ENCODE data around the gene MDFI. TPM values are rescaled to one million over a fixed set of nuclear protein-coding genes. Genes with fewer than 3 reads are reported as not detected.

The MDFI gene
- total RNA-seq, 4 donors from 2014 or later = 14.4 to 80.0 (median 23.4) TPM

DNA sequence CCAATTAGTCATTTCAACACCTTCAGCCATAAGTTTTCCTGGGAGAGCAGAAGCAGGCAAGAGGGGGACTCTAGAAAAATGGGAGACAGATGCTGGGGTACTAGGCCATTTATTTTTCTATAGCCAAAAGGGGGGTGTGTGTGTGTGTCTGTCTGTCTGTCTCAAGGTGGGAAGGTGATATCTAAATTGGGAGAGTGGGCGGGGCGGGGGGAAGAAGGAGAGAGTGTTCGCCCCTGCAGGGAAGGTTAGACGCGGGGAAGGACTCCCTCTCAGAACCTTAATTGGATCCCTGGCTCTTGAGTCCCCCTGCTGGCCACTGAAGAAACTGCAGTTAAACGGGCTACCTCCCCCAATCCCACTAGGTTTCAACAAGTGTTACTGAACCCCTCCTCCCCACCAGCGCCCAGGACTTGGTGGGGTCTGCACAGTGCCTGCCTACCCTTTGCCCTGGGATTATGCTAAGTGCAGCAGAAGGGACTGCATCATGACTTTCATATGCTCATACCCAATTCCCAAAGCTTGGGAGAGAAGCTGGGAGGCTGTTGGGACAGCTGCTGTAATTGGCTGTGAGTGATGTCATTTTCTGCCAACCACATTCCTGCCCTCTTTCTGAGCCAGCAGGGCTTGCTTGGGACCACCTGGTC lies 46.3 kb upstream of the MDFI start:
- H3K36me3 ChIP-seq = no peaks in the 10 kb centered on the region
- peak; percentile 79 to 81 for DNase-seq
- TF ChIP-seq POLR2A (IDR thresholded peaks at IDR 0.05) = no peak
- TF ChIP-seq, protein P1, sequence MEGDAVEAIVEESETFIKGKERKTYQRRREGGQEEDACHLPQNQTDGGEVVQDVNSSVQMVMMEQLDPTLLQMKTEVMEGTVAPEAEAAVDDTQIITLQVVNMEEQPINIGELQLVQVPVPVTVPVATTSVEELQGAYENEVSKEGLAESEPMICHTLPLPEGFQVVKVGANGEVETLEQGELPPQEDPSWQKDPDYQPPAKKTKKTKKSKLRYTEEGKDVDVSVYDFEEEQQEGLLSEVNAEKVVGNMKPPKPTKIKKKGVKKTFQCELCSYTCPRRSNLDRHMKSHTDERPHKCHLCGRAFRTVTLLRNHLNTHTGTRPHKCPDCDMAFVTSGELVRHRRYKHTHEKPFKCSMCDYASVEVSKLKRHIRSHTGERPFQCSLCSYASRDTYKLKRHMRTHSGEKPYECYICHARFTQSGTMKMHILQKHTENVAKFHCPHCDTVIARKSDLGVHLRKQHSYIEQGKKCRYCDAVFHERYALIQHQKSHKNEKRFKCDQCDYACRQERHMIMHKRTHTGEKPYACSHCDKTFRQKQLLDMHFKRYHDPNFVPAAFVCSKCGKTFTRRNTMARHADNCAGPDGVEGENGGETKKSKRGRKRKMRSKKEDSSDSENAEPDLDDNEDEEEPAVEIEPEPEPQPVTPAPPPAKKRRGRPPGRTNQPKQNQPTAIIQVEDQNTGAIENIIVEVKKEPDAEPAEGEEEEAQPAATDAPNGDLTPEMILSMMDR (IDR thresholded peaks at IDR 0.05) = peak; percentile 87 to 93 (median 92)
- no peak overlapping the region for H3K27ac ChIP-seq
- intact Hi-C loops (cut with DNase I; ENCODE audit: low total_unique reads) = loop anchor here (5.0 kb wide), 1 partner anchor 125 kb away; no protein-coding TSS in a partner anchor
- no peaks in the 10 kb centered on the region for H3K27me3 ChIP-seq
- H3K4me1 ChIP-seq = no peaks in the 10 kb centered on the region
- no peaks in the 10 kb centered on the region for H3K9me3 ChIP-seq
- H3K4me3 ChIP-seq = no peak overlapping the region

DNA sequence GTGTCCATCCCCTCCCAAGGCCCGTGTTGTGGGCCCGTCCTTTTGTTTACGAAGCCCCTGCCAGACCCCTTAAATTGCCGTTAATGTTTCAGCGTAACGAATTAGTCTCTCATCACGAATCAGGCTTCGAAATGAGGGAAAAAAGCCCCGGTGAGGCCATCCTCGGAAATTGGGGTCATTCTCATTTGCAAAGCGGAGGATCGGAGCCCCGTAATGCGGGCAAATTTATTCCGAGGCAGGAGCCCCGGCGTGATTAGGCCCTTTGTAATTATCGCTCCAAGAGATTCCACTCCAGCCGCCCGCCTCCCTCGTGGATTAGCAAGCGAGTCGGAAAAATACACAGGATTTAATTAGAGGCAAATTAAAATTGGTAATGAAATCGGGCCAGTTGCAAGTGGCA lies 44.9 kb upstream of the MDFI start:
- no peaks in the 10 kb centered on the region for H3K9me3 ChIP-seq
- H3K36me3 ChIP-seq = no peaks in the 10 kb centered on the region
- DNase-seq = no peak
- no peaks in the 10 kb centered on the region for H3K27me3 ChIP-seq
- no peaks in the 10 kb centered on the region for H3K4me1 ChIP-seq
- H3K27ac ChIP-seq = no peak overlapping the region
- no peak overlapping the region for H3K4me3 ChIP-seq
- intact Hi-C loops (cut with DNase I; ENCODE audit: low total_unique reads) = loop anchor here (5.0 kb wide), 1 partner anchor 126 kb away; no protein-coding TSS in a partner anchor
- TF ChIP-seq POLR2A (IDR thresholded peaks at IDR 0.05) = no peak
- TF ChIP-seq, protein P1 (IDR thresholded peaks at IDR 0.05) = no peak

DNA sequence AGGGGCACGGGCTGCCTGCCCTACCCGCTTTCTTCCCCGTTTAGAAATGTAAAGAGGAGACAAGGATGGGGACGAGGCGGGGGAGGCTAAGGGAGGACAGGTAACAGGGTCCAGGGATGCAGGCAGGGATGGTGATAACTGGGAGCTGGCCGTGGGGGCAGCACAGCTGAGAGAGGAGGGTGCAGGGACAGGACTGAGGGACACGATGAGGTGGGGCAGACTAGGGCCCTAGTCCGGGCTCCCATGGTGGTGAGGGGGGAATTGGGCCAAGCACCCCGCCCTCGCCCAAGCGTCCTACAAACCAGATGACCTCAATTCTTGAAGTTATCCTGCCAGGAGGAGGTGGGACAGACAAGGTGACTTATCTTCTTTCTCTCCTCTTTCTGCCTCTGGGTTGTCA lies 44.4 kb upstream of the MDFI start:
- no peaks in the 10 kb centered on the region for H3K27me3 ChIP-seq
- intact Hi-C loops (cut with DNase I; ENCODE audit: low total_unique reads) = loop anchor here (5.0 kb wide), 1 partner anchor 127 kb away; no protein-coding TSS in a partner anchor
- H3K4me3 ChIP-seq = no peak overlapping the region
- no peaks in the 10 kb centered on the region for H3K36me3 ChIP-seq
- DNase-seq = no peak
- no peak overlapping the region for H3K27ac ChIP-seq
- no peaks in the 10 kb centered on the region for H3K9me3 ChIP-seq
- no peaks in the 10 kb centered on the region for H3K4me1 ChIP-seq
- no peak for TF ChIP-seq POLR2A (IDR thresholded peaks at IDR 0.05)
- TF ChIP-seq, protein P1 (IDR thresholded peaks at IDR 0.05) = no peak

DNA sequence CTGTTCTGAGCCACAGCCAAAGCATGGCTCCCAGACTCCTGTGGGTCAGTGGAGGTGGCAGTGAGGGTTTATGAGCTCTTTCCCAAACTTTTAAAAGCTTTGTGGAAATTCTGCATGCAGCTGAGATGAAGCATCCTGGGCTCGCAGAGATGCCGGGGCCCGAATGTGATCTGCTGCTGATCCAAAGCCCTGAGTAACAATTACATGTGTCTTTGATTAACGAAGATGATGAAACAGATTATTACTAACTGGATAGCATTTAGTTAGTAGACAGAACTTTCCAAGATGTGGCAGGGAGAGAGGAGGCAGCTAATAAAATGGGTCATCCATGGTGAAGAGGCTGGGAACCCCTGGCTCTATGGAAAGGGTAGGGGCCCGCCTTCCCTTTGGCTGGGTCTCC lies 43.9 kb upstream of the MDFI start:
- DNase-seq = no peak
- no peaks in the 10 kb centered on the region for H3K36me3 ChIP-seq

DNA sequence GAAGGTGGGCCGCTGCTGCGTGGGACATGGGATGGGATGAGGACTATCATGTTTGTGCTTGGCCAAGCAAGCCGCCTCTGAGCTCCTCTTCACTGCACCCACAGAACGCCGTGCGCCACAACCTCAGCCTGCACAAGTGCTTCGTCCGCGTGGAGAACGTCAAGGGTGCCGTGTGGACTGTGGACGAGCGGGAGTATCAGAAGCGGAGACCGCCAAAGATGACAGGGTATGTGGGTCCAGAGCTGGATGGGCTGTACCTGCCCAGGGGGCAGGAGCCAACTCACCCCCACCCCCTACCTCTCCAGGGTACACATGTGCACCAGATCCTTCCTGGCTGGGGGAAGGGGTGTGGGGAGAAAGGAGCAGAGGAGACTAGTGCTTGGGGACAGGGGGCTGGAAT lies 43.5 kb upstream of the MDFI start:
- H3K36me3 ChIP-seq = no peaks in the 10 kb centered on the region
- DNase-seq = no peak

More for the DNA sequence above, 43.9 kb upstream of the MDFI start:
- H3K9me3 ChIP-seq = no peaks in the 10 kb centered on the region
- H3K4me1 ChIP-seq = no peaks in the 10 kb centered on the region
- H3K4me3 ChIP-seq = no peak overlapping the region
- H3K27ac ChIP-seq = no peak overlapping the region
- no peaks in the 10 kb centered on the region for H3K27me3 ChIP-seq
- TF ChIP-seq, protein P1 (IDR thresholded peaks at IDR 0.05) = no peak
- TF ChIP-seq POLR2A (IDR thresholded peaks at IDR 0.05) = no peak
- intact Hi-C loops (cut with DNase I; ENCODE audit: low total_unique reads) = loop anchor here (5.0 kb wide), 1 partner anchor 127 kb away; no protein-coding TSS in a partner anchor

More for the DNA sequence above, 43.5 kb upstream of the MDFI start:
- Histone ChIP-seq H3K27ac (no peak overlapping the region), H3K27me3 (no peaks in the 10 kb centered on the region), H3K4me3 (no peak overlapping the region), H3K9me3 (no peaks in the 10 kb centered on the region), H3K4me1 (no peaks in the 10 kb centered on the region)
- TF ChIP-seq, protein P1 (IDR thresholded peaks at IDR 0.05) = no peak
- no peak for TF ChIP-seq POLR2A (IDR thresholded peaks at IDR 0.05)
- intact Hi-C loops (cut with DNase I; ENCODE audit: low total_unique reads) = loop anchor here (5.0 kb wide), 3 partner anchors 127 to 222 kb away; no protein-coding TSS in a partner anchor

All from uterus (tissue), 4 donors.